ENCODE data around the gene AMPD3.

AMPD3 gene

DNA sequence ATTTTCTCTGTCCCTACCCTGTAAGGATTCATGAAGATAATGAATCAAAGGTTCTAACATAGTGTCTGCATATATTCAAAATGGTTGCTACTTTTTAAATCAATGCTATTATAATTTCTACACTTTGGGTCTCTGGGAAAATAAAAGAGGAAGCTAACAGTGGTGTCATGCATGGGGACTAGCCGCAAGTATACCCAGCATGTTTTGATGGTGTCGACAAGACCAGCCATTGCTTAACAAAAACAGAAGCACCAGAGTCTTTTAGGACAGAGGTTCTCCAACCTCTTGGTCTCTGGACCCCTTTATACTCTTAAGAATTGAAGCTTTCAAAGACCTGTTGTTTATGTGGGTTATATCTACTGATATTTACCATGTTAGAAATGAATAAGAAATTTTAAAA is 48.2 kb downstream of the AMPD3 start:
- no peak for DNase-seq

DNA sequence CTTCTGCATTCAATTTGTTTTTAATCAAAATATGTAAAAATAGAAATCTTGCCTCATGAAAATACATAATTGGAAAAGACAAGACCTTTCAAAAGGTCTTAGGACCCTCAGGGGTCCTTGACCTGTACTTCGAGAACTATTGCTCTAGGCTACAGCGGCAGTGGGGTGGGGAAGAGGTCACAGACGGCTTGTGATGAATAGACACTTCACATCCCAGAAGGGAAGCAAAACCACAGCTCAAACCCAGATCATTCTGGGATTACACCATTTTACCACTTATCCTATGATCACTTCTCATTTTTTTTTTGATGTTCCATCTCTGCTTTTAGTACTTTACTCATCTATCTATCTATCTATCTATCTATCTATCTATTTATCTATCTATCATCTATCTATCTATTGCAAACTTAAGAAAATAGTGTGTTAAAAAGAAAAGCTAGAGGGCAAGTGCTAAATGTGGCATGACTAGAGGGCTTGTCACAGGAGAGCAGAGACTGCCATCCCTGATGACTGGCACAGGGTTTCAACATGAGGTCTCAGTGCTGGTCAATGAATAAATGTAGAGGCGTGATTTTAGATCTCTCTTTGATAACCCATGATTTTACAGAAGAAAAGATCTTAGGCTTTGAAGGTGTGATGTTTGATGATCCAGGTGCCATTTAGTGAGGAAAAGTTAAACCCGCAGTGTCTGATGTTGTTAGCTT is 48.9 kb downstream of the AMPD3 start:
- no peak for DNase-seq

DNA sequence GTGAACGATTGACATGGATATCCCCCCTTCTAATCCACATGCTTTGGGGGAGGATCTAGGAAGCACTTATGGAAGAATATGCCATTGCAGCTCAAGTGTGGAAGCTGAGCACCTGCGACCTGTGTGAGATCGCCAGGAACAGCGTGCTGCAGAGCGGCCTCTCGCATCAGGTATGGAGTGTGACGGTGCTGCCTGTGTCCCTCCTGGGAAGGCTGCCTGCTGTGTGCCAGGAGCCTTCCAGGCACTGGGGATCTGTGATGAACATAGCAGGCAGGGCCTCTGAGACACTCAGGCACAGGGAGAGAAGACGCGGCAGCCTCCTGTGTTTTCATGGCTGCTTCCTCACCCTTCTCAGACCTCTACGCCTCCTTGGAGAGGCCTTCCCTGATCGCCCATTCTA is 49.4 kb downstream of the AMPD3 start:
- no peak for DNase-seq

DNA sequence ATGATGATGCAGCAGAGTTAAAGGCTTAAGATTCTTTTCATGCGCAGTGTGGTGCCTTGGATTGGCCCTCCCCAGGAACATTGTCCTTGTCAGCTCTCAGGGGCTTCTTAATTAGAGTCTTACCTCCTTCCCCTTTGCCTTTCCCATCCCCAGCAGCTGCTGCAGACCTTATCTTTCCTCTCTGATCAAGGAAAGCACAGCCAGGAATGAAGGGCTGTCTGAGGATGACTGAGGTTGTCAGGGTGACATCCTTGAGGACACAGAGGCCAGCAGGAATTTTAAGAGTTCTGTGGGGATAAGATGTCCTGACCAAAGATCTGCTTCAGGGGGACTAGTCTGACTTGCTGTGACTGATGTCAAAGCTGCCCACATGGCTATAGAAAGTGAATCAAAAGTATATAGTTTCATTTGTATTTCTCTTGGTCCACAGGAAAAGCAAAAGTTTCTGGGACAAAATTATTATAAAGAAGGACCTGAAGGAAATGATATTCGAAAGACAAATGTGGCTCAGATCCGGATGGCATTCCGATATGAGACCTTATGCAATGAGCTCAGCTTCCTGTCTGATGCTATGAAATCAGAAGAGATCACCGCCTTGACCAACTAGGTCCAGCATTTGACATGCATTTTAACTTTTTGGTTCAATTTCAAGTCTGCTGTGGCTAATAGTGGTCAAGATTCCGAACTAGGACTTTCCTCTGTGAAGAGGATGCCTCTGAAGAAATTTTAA is 50.4 kb downstream of the AMPD3 start:
- DNase-seq, result no peak

DNA sequence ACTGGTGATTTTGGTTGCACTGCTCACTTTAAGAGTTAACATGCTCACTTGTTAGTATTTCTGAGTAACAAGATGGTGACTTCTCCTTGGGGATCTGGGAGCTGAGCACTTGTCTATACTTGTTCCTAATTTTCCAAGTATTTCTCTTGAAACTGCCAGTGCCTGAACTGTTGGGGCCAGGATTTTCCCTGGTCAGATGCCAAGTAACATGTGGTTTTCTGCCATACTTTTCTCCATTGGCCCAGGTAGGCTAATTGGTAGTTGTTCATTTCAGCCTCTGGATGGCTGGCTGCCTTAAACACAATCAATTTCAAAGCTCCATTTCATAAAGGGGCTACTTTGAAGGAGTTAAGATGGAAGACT is 50.9 kb downstream of the AMPD3 start:
- DNase-seq, result no peak

DNA sequence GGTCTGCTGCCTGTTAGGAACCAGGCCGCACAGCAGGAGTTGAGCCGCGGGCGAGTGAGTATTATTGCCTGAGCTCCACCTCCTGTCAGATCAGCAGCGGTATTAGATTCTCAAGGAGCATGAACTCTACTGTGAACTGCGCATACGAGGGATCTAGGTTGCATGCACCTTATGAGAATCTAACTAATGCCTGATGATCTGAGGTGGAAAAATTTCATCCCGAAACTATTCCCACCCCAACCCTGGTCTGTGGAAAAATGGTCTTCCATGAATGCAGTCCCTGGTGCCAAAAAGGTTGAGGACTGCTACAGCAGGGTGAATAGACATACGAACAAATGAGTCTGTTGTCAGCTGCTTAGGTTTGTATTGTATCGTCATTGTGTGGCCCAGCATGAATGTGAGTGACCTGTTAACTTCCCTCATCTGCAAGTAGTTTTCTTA is 56.1 kb downstream of the AMPD3 start:
- no peak for DNase-seq

DNA sequence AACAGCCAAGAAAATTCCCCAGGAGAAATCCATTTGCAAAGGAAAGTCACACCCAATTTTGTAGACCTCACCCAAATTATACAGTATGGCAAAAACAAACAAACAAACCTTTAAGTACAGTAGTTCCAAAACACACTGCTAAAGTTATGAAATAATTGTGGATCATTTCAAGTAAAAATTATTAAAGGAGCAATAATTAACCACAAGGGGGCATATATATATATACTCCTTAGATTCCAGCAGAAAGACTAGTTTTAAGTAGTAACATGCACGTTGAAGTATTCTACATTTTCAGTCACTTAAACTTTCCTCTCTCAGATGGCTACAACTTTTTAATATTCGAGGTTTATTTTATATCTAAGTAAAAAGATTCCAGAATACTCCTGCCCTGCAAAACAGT is 59.1 kb downstream of the AMPD3 start:
- no peak for DNase-seq

DNA sequence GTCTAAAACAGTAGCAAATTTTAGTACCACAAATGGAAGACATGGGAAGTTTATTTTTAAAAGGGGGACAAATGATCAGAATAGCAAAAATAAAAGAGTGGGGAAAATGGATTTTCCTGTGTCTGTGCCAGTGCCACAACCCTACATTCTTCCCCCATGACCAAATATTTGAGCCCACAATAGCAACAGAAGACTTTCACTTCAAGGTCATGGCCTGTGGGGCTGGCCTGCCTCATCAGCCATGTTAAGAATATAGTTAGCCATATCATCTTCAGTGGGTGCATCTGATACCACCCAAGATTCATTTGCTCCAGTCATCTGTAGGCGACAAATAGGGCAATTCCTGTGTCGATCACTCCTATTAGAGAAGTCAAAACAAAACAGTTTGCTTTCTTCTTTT is 59.6 kb downstream of the AMPD3 start:
- no peak for DNase-seq

DNA sequence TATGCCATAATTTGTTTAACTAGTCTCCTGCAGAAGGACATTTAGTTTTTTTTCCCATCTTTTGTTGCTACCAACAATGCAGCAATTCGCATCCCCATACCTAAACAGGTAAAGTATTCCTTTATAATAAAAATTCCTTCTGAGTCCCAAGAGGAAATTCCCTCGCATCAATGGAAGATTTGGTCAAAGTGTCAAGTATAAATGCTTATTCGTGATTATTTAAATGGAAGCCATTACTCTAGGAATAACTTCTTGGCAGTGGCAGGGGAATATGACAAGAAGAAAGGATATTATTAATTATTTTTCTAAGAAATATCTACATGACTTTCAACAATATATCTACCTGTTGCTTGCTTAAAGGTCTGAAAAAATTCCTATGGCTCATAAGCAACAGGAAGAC is 60.4 kb downstream of the AMPD3 start:
- no peak for DNase-seq

DNA sequence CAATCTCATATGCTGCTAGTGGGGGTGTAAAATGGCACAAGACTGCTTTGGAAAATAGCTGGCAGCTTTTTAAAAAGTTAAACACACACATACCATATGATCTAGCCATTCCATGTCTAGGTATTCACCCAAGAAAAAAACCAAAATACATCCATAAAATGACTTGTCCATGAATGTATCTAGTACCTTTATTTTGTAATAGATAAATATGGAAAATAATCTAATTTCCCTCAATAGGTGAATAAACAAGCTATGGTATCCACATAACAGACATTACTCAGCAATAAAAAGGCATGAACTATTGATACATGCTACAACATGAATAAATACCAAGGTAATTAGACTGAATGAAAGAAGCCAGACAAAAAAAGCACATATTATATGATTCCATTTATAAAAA is 63.1 kb downstream of the AMPD3 start:
- DNase-seq, result no peak

DNA sequence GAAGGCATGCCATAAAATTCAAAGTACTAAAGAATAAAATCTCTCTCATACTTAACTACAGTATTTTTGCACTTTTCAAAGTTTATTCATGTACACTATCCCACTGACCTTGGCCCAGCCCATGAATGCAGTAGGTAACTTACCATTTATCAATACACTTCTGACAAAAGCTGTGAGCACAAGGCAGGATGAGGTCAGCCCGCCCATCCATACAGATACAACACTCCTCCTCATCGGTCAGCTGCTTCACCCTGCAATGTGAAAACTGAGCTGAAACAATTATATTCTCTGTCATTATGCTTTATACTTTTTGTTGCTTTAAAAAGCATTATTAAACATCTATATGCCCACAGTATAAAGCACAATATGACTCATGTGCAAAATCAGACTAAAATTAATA is 63.8 kb downstream of the AMPD3 start:
- DNase-seq, result no peak

DNA sequence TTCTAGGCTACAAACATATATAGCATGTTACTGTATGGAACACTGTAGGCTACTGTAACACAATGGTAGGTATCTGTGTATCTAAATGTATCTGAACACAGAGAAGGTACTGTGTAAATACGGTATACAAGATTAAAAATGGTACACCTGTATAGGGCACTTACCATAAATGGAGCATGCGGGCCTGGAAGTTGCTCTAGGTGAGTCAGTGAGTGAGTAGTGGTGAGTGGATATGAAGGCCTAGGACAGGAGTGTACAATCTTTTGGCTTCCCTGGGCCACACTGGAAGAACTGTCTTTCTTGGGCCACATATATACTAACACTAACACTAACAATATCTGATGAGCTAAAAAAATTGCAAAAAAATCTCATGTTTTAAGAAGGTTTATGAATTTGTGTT is 64.6 kb downstream of the AMPD3 start:
- DNase-seq, result no peak

DNA sequence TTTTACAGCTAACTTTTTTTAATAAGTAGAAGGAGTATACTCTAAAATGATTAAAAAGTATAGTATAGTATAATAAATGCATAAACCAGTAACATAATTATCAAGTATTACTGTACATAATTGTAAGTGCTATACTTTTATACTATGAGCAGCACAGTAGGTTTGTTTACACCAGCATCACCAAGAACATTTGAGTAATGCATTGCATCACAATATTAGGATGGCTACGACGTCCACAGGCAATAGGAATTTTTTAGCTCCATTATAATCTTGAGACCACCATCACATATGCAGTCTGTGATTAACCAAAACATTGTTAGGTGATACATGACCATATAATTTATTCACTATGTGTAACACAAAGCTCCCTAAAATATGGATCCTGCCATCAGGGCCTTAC is 65.5 kb downstream of the AMPD3 start:
- DNase-seq, result no peak

DNA sequence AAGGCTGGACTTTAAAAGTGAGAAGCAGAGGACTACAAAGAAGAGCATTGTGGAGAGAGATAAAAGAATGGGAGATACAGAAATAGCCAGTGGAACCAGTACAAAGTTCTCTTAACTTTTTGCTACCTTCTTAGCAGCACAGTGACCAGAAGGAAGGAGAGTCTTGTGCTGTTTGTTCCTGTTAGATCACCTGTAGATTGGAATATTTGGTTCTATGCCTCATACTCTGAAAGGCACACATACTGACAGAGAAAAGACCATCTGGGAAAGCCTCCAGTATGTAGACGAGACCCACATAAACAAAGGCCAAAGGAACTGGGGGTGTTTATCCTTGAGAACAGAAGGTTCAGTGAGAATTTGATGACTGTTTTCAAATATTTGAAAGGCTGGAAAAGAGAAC is 67.2 kb downstream of the AMPD3 start:
- no peak for DNase-seq

DNA sequence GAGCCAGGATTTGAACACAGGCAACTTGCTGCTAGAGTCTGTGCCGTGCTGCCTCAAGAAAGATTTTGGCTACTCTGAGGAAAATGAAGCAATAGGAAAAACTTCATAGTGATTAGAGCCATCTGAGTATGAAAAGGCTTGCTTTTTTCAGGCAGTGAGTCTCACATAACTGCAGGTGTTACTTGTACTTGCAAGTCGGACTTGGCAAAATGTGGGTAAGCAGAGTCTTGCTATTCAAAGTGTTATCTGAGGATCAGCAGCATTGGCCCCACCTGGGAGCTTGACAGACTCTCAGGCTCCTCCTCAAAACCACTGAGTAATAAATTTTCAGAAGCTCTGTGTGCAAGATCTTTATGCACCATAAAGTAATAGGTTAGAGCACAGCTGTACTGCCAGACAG is 67.9 kb downstream of the AMPD3 start:
- DNase-seq, result no peak

DNA sequence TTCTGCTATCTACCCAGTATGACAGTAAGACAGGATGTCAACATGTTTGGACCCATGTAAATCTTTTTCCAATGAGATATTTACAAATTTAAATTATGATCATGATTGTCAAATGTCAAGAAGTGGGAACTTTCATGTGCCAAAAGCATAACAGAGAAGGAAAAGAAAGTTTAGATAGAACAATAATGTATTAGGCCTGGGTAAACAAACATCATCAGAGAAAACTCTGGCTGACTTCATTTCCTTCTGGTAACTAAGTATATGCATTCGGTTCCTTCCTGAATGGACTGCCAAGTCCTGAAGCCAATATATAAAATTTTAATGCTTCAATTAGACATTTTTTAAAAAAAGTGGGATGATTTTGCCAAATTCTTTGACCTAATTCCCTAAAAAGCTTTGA is 69.4 kb downstream of the AMPD3 start:
- no peak for DNase-seq

DNA sequence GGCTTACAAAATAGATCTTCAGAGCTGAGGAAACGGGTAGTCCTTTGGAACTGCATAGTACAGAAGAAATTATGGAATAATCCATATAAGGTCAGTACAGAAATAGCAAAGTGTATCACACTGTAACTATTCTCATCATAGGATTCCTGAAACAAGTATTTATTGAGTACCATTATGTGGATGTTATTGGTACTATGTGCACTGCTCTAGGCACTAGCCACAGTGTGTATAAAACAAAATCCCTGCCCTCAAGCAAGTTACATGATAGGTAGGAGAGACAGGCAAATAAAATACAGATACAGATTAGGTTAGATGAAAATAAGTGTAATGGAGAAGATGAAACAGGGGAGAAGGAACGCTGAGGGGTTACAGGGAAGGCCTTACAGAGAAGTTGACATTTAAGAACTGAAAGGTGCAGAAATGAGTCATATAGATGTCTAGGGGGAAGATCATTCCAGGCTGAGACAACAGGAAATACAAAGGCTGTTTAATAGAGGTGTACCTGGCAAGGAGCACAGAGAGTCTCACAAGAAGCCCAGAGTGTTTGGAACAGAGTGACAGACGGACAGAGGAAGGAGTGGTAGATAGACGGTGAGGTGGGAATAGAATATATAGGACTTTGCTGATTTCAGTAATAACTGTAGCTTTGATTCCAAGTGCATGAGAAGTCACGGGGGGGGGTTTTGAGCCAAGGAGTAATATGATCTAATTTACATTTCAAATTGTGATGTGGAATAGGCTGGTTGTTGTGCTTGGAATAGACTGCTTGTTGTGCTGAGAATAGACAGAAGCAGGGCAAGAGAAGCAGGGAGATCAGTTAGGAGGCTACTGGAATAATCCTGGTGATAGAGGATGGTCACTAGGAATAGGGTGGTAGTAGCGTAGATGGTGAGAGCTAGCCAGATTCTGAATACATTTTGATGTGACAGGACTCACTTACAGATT is 72.2 kb downstream of the AMPD3 start:
- no peak for DNase-seq

DNA sequence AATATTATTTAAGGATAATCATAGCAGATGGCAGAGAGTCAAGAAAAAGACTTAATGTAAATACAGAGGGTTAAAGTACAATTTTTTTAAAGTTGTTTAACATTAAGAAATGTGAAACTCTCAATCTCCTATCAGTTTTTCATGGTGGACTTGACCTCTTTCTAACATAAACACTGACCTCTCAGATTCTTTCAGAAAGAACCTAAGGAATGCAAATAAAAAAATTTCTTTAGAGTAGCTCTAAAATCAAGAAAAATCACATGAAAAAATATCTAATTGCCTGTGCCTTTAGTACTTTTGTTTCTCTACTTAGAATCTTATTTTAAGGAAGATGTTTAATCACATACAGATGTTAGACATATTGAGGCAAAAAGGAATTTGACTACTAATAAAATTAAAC is 73.1 kb downstream of the AMPD3 start:
- DNase-seq, result no peak

DNA sequence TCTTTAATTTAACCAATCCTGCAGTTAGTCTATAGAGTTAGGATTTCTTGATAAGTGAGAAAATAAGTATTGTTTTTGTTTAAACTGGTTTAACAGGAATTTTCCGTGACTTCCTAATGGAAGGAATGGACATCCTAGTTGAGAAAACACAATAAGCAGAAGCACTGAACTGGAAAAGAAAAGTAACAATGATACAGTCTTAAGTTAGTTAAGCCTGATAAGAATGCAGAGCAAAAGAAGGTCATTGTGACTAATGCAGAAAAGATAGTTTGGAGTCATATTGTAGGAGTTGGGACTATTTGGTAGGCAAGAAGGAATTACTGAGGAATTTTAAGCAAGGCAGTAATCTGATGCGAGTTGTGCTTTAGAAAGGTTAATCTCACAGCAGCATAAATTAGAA is 74.2 kb downstream of the AMPD3 start:
- DNase-seq, result no peak

DNA sequence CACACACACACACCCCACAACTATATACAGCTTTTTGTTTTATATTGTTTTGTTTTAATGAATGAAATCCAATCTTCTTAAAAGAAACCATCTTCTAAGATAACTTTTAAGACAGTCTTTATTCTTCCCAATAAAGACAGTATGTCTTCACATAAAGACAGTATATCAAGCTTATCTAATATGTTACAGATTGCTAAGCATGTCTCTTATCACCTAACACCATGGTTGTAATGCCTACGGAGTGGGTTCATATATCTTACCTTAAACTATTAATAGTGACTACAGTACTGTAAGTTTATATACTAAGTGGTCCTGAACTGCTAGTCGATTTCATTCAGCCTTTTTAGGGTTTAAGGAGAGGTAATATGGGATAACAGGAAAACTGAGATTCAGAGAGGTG is 77.5 kb downstream of the AMPD3 start:
- DNase-seq, result no peak

DNA sequence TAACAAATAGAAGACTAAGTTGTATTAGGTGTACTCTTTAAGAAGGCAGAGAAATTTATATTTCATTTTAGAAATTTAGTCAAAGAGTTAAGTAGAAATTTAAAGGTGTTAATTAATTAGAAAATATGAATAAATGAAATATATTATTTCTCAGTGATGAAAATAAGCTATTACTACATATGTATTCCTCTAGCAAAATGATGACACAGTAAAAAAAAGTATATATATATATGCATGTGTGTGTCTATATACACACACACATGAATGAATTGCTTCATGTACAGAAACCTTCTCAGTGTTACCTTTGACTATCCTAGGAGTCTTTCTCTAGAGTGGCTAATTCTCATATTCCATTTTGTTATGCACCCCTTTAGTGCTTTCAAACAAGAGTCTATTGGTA is 78.3 kb downstream of the AMPD3 start:
- no peak for DNase-seq

DNA sequence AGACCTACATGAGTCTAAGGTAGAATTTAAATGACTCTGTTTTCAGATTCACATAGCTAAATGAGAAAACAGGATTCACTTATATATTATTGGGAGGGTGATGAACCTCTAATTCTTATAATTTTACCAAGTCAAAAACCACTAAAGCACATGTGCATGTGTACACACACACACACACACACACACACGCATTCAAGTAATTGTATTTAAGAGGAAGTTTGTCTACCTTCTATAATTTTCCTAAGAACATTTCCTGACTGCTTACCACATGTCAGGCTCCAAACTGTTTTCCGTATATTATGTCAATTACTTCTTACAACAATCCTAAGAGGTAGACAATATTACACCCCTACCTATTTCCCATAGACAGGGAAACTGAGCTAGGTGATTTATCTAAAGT is 79.3 kb downstream of the AMPD3 start:
- DNase-seq, result no peak

DNA sequence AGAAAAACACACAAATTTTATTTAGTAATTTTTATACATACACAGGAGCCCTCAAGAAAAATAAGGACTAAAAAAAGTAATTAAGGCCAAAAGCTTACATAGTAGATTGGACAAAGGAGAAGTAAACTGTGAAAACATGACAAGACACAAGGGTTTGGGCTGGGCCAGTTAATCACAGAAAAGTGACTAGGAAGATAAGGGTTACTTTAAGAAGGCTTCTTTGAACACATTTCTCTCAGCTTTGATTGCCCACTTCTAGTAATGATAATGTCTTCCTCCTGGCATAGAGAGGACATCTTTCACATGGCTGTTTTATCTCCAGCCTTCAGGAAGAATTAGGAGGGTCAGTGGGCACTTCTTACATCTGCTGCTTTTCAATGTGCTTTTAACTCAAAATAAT is 82.5 kb downstream of the AMPD3 start:
- no peak for DNase-seq

All from right kidney (tissue), 1 donor.